Fibroblast of pulmonary artery (primary cell): ENCODE results near the gene TRIM44.

Experiments
- DNase-seq: peaks from one replicate; pipeline ENCODE4 v3.0.0-alpha.2; 2010; ENCODE audit warnings: low read depth
- H3K4me3 ChIP-seq: replicated peaks from 2 replicates; pipeline ENCODE4 v1.5.1; 2011; ENCODE audit warnings: low read depth, mild to moderate bottlenecking, control low read depth, low read length, moderate library complexity
- CTCF ChIP-seq: IDR thresholded peaks from 2 replicates; pipeline ENCODE4 v1.5.1; 2011; ENCODE audit warnings: mild to moderate bottlenecking, control low read depth, low read length, inconsistent platforms; ENCODE audit errors: missing control alignments

TRIM44 gene

GRCh38 chr11:35655856-35656255, 6.7 kb upstream of the TRIM44 start:
- TF ChIP-seq CTCF, result no peak
- DNase-seq, result no peak
- no peak overlapping the region for H3K4me3 ChIP-seq

- H3K4me3 ChIP-seq, result no peak overlapping the region
- DNase-seq, result no peak
- no peak for TF ChIP-seq CTCF
Observed at GRCh38 chr11:35658020-35658948, 4.3 kb upstream of the TRIM44 start.

- no peak for TF ChIP-seq CTCF
- no peak for DNase-seq
- peak overlapping the region; percentile 63 for H3K4me3 ChIP-seq
Observed at GRCh38 chr11:35661534-35661933, 1.0 kb upstream of the TRIM44 start.

GRCh38 chr11:35662061-35662648, 420 bp upstream of the TRIM44 start:
- DNase-seq, result no peak
- no peak for TF ChIP-seq CTCF
- H3K4me3 ChIP-seq, result peak overlapping the region; percentile 63

- TF ChIP-seq CTCF, result no peak
- DNase-seq, result no peak
- peak overlapping the region; percentile 63 for H3K4me3 ChIP-seq
Observed at GRCh38 chr11:35663408-35663702, 780 bp downstream of the TRIM44 start.

GRCh38 chr11:35664977-35665441, 2.4 kb downstream of the TRIM44 start:
- DNase-seq, result peak; percentile 29
- no peak overlapping the region for H3K4me3 ChIP-seq
- TF ChIP-seq CTCF, result no peak
